ENCODE data around the gene SDHD.

DNA sequence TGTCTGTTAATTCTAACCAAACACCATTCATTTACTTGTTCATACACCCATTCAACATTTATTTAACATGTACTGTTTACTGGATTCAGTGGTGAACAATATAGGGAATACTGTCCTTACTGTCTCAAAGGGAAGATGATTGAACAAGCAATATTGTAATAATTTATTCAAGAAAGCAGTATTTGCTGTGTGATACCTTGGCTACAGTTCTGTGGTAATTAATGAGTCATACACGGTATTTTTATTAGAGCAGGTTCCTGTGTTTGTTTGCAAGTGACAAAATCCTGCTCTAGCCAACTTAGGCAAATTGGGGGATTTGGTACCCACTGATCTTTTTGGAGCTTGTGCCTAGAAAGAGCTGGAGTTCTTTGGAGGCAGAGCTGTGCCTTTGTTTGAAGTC, 28.6 kb upstream of the SDHD start:
- TF ChIP-seq FOS (IDR thresholded peaks at IDR 0.05; ENCODE audit: borderline replicate concordance, insufficient read depth, low read length) = peak; percentile 25
- no peak for TF ChIP-seq CTCF (IDR thresholded peaks at IDR 0.05; ENCODE audit: extremely low read depth in 1 of 2, insufficient read depth in 1 of 2, low read depth in 1 of 2, low read length in 2 of 2)
- TF ChIP-seq POLR2A (IDR thresholded peaks at IDR 0.05; ENCODE audit: low read depth, low read length) = no peak
